HG03354 (cell line): ENCODE results near the gene ABHD1.
A peak's percentile ranks its signal among the peaks of the same experiment; 100 is the strongest.

Experiments used
- ATAC-seq: cut with Tn5 transposase; IDR thresholded peaks from one replicate; pipeline ENCODE4 v1.9.1; 2021; ENCODE audit warnings: mild to moderate bottlenecking; ENCODE audit not compliant: unreplicated experiment, poor library complexity, severe bottlenecking

Gene ABHD1

GRCh38 chr2:27086090-27086723 is 37.4 kb upstream of the ABHD1 start:
- peak; percentile 70 for ATAC-seq

DNA sequence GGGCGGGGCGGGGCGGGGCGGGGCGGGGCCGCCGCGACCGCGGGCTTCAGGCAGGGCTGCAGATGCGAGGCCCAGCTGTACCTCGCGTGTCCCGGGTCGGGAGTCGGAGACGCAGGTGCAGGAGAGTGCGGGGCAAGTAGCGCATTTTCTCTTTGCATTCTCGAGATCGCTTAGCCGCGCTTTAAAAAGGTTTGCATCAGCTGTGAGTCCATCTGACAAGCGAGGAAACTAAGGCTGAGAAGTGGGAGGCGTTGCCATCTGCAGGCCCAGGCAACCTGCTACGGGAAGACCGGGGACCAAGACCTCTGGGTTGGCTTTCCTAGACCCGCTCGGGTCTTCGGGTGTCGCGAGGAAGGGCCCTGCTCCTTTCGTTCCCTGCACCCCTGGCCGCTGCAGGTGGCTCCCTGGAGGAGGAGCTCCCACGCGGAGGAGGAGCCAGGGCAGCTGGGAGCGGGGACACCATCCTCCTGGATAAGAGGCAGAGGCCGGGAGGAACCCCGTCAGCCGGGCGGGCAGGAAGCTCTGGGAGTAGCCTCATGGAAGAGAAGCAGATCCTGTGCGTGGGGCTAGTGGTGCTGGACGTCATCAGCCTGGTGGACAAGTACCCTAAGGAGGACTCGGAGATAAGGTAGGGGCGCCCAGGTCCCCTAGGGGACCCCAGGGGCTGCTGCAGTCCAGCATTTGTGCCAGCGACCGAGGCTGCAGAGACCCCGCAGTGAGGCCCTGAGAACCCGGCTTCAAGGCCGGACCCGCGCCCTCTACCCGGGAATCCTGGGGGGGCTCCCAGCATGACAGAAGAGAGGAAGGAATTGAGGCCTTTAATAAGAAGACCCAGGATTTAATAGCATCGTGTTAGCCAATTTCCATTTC is 36.7 kb upstream of the ABHD1 start, which contains the start of gene KHK:
KHK (plus strand) TSS at position 49 of the 870 bp plus-strand sequence; CDS start at position 537, 488 bp downstream.
- ATAC-seq: peak; percentile 24

DNA sequence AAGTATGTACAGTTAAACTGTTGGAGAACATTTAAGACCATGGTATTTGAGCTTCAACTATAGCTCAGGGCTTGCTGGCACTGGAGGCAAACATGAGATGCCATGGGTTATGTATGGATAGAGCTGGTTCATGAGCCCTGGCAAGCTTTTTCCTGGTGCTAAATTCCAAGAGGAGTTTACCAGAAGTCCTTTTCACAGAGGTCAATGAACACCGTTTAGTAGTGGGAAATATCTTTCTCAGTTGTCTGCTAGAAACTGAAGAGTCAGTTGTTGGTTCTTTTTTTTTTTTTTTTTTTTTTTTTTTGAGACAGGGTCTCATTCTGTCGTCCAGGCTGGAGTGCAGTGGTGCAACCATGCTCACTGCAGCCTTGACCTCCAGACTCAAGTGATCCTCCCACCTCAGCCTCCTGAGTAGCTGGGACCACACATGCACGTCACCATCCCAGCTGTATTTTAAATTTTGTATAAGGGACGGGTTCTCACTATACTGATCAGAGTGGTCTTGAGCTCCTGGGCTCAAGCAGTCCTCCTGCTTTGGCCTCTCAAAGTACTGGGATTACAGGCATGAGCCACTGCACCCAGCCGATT is 35.7 kb upstream of the ABHD1 start:
- ATAC-seq: no peak

DNA sequence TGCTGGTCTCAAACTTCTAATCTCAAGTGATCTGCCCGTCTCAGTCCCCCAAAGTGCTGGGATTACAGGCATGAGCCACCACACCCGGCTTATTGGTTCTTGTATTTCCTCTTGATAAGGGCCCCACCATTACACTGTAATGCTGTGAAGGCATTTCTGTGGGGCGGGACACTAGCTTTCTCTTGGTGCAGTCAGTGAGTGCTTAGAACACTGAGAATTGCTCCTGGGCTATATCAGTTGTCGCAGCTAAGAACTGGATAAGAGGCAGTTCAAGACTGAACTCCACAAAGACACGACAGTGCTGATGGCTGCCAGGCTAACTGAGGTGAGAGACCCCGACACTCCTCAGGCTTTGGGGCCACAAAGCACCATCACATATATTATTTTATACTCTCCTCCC is 35.0 kb upstream of the ABHD1 start:
- ATAC-seq: no peak

GRCh38 chr2:27089111-27089954 is 34.3 kb upstream of the ABHD1 start:
- no peak for ATAC-seq

DNA sequence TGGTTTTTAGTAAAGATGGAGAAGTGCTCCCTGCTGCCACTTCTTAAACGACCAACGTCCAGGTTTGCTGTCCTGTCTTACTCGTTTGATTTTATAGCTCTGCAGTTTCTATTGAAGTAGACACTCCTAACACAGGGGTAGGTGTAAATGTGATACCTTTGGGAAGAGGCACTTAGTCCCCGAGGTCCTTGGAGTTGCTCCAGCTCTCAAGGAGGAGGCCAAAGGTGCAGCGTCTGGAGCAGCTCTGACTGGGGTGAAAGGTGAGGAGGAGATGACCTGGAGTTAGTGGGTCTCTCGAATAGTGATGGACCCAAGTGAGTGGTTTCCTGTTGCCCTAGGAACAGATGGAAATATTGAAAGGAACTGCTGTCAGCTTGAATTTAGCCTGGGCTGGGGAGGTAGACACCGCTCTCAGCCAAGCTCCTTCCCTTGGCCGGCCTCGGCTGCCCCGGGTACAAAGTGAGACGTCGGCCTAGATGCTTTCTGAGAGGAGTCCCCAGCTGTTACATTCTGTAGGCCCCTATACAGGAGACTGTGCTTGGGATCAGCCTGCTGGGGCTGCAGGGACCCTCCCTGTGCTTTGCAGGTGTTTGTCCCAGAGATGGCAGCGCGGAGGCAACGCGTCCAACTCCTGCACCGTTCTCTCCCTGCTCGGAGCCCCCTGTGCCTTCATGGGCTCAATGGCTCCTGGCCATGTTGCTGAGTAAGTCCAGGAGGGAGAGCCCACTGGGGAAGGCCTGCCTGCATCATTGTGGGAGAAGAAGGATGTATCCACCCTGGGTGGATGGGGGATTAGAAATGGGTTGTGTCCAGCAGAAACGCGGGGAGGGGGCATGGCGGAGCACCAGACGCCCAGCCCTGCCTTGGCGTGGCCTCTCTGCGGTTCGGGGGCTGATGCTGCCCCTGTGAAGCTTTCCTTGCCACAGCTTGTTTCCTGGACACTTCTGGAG is 31.6 kb upstream of the ABHD1 start:
- ATAC-seq: no peak

DNA sequence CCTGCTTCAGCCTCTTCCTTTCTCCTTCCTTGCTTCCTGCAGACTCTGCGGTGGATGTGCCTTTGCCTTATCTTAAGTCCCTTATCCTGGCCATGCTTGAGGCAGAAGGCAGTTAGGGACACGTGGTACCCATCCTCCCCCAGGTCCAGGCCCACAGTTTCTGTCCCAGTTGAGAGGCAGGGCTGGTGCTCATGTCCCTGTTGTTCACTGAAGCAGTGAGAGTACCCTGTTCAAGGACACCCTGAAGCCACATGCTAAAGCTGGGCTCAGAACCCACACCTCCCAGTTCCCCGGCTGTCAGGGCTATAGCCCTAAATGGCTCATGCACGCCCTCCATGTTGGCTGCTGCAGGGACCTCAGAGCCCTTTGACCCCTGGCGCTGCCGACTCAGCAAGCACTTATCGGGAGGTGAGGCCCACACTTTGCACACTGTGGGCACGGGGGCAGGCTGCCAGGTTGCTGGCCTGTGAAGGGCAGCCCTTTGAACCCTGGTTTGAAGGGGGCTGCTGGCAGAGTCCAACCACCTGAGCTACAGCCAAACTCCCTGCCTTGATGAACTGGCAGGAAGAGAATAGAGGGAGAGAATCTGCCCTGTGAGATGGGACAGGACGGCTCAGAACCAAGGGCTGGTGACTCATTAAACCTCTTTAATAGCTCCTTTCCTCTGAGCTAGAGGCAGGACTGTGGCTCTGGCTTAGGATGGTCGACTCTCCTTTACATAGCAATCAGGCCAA is 30.8 kb upstream of the ABHD1 start:
- no peak for ATAC-seq

GRCh38 chr2:27093430-27094352 is 29.9 kb upstream of the ABHD1 start:
- no peak for ATAC-seq

- ATAC-seq: no peak
Observed at GRCh38 chr2:27094353-27094984, 29.1 kb upstream of the ABHD1 start.

DNA sequence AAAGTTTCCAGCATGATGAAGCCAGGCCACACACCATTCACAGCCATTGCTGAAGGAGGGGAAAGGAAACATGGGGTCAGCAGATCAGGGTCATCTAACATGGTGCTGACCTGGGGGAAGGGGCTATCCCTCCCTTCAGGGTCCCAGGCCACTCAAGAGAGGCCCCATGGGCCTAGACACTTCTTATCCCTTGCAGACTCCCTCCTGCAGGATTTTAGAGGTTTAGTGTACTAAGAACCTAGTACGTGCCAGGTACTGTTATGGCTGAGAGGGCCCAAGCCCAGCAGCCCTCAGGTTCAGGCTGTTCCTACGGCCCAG is 28.2 kb upstream of the ABHD1 start:
- ATAC-seq: no peak

- no peak for ATAC-seq
Observed at GRCh38 chr2:27095745-27096651, 27.6 kb upstream of the ABHD1 start.

DNA sequence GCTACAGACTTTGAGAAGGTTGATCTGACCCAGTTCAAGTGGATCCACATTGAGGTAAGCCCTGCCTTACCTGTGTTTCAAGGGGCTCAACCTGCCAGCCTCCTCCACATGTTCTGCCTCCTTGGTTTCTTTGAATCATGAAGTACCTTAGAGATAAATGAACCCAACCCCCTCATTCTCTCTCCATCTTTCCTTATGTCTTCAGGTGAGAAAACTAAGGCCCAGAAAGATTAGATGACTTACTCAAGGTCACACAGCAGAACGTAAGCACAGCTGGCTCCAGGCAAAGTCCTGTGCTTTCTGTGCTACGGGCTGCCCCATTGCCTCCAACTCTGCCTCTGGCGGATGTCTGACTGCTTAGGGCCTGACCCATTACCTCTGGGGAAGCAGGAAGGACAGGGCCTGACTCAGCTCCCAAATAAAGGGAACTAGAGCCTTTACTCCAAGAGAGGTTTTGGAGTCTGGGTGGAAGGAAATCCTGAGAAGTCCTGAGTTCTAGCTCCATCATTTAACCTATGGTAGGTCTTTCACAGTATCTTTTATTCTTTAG is 26.8 kb upstream of the ABHD1 start:
- no peak for ATAC-seq

GRCh38 chr2:27097341-27097740 is 26.3 kb upstream of the ABHD1 start:
- no peak for ATAC-seq

- no peak for ATAC-seq
Observed at GRCh38 chr2:27099334-27099955, 24.2 kb upstream of the ABHD1 start.

GRCh38 chr2:27100036-27100435 is 23.6 kb upstream of the ABHD1 start:
- ATAC-seq: no peak
